ENCODE measurements around the gene HEATR1. TPM values are rescaled to one million over a fixed set of nuclear protein-coding genes. Genes with fewer than 3 reads are reported as not detected.

The HEATR1 gene
- total RNA-seq, 2 experiments from 2014 or later: 34.4 to 69.0 TPM

- Histone ChIP-seq H3K4me2 (ENCODE audit: low read length) (no peak overlapping the region), H3K27ac (ENCODE audit: low read depth, low read length, poor library complexity, severe bottlenecking) (no peak overlapping the region), H3K9me2 (ENCODE audit: insufficient read depth, low read length) (no peaks in the 10 kb centered on the region), H3K4me3 (ENCODE audit: low read depth, low read length, poor library complexity, severe bottlenecking) (no peak overlapping the region), H4K20me1 (ENCODE audit: insufficient read depth, low read length) (0 out of 2 replicates have a peak, but pooled peaks cover 3% of the 10 kb centered on the region), H3K36me3 (ENCODE audit: insufficient read depth, low read length) (no peaks in the 10 kb centered on the region), H3K9me3 (ENCODE audit: low read length) (no peaks in the 10 kb centered on the region), H3K4me1 (ENCODE audit: insufficient read depth, low read length, poor library complexity, severe bottlenecking) (no peaks in the 10 kb centered on the region), H3K79me2 (ENCODE audit: insufficient read depth, low read depth, low read length) (no peaks in the 10 kb centered on the region), H2AFZ (ENCODE audit: low read length) (no peak overlapping the region)
- BruUV-seq (replicated peaks): no TSS peak
- no peak for DNase-seq (ENCODE audit: low spot score)
- intact Hi-C loops (cut with micrococcal nuclease; ENCODE audit: unreplicated experiment): no loop called here
- no peak for TF ChIP-seq CTCF (conservative IDR thresholded peaks at IDR 0.05; ENCODE audit: low read length)
- TF ChIP-seq EZH2phosphoT487 (IDR thresholded peaks at IDR 0.05; ENCODE audit: borderline replicate concordance, low read depth, low read length): no peak
- POLR2A ChIA-PET: interaction anchor here (0.7 kb wide), 1 partner anchor 95 kb away, joined by 3 read pairs; the partner anchor contains the start of gene HEATR1
- CTCF ChIA-PET (ENCODE audit: unreplicated experiment): no interaction called here
Observed at GRCh38 chr1:236509647-236510401, 94.5 kb downstream of the HEATR1 start.

DNA sequence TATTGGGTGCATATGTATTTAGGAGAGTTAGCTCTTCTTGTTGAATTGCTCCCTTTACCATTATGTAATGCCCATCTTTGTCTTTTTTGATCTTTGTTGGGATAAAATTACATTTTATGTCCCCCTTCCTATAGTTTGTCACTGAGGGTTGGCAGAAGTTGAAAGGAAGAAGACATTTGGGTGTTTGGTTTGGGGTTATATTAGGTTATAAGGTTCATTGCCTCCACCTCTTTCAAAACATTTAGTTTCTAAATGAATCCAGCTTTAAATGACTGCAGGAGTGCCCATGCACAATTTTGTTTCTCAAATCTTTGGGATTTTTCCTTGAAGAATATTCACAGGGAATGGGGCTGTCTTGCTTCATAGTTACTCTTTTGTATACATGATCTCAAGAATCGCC lies 95.1 kb downstream of the HEATR1 start:
- no peaks in the 10 kb centered on the region for H3K79me2 ChIP-seq (ENCODE audit: insufficient read depth, low read depth, low read length)
- H3K36me3 ChIP-seq (ENCODE audit: insufficient read depth, low read length): no peaks in the 10 kb centered on the region
- POLR2A ChIA-PET: interaction anchor here (0.6 to 0.7 kb wide), 2 partner anchors 95 to 214 kb away, joined by 3 read pairs; partner anchors contain the start of gene HEATR1
- no TSS peak for BruUV-seq (replicated peaks)
- no peak overlapping the region for H3K4me3 ChIP-seq (ENCODE audit: low read depth, low read length, poor library complexity, severe bottlenecking)
- H3K27ac ChIP-seq (ENCODE audit: low read depth, low read length, poor library complexity, severe bottlenecking): no peak overlapping the region
- H3K4me1 ChIP-seq (ENCODE audit: insufficient read depth, low read length, poor library complexity, severe bottlenecking): no peaks in the 10 kb centered on the region
- intact Hi-C loops (cut with micrococcal nuclease; ENCODE audit: unreplicated experiment): no loop called here
- H3K9me3 ChIP-seq (ENCODE audit: low read length): no peaks in the 10 kb centered on the region
- CTCF ChIA-PET (ENCODE audit: unreplicated experiment): no interaction called here
- no peaks in the 10 kb centered on the region for H3K9me2 ChIP-seq (ENCODE audit: insufficient read depth, low read length)
- H4K20me1 ChIP-seq (ENCODE audit: insufficient read depth, low read length): 0 out of 2 replicates have a peak, but pooled peaks cover 3% of the 10 kb centered on the region
- H3K4me2 ChIP-seq (ENCODE audit: low read length): no peak overlapping the region
- H2AFZ ChIP-seq (ENCODE audit: low read length): no peak overlapping the region
- TF ChIP-seq EZH2phosphoT487 (IDR thresholded peaks at IDR 0.05; ENCODE audit: borderline replicate concordance, low read depth, low read length): no peak
- no peak for TF ChIP-seq CTCF (conservative IDR thresholded peaks at IDR 0.05; ENCODE audit: low read length)
- no peak for DNase-seq (ENCODE audit: low spot score)

DNA sequence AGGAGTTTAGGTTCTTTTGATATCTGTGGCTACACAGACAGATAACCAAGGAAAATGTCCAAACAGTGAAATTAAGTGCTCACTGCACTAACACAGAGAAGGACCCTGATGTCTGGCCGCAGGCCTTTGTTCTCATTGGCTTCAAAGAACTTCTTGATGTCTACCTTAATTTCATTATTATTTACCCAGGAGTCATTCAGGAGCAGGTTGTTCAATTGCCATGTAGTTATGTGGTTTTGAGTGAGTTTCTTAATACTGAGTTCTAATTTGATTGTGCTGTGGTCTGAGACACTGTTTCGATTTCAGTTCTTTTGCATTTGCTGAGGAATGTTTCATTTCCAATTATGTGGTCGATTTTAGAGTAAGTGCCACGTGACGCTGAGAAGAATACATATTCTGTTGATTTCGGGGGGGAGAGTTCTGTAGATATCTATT lies 95.7 kb downstream of the HEATR1 start:
- Histone ChIP-seq H3K4me2 (ENCODE audit: low read length) (no peak overlapping the region), H3K9me2 (ENCODE audit: insufficient read depth, low read length) (no peaks in the 10 kb centered on the region), H2AFZ (ENCODE audit: low read length) (no peak overlapping the region), H3K4me3 (ENCODE audit: low read depth, low read length, poor library complexity, severe bottlenecking) (no peak overlapping the region), H3K27ac (ENCODE audit: low read depth, low read length, poor library complexity, severe bottlenecking) (no peak overlapping the region), H3K36me3 (ENCODE audit: insufficient read depth, low read length) (no peaks in the 10 kb centered on the region), H4K20me1 (ENCODE audit: insufficient read depth, low read length) (0 out of 2 replicates have a peak, but pooled peaks cover 3% of the 10 kb centered on the region), H3K9me3 (ENCODE audit: low read length) (no peaks in the 10 kb centered on the region), H3K4me1 (ENCODE audit: insufficient read depth, low read length, poor library complexity, severe bottlenecking) (no peaks in the 10 kb centered on the region), H3K79me2 (ENCODE audit: insufficient read depth, low read depth, low read length) (no peaks in the 10 kb centered on the region)
- ChIA-PET CTCF (ENCODE audit: unreplicated experiment) (no interaction called here), POLR2A (interaction anchor here (0.6 kb wide), 3 partner anchors 20 to 213 kb away, joined by 3 to 4 read pairs (median 3); no protein-coding TSS in a partner anchor)
- no TSS peak for BruUV-seq (replicated peaks)
- DNase-seq (ENCODE audit: low spot score): no peak
- no peak for TF ChIP-seq CTCF (conservative IDR thresholded peaks at IDR 0.05; ENCODE audit: low read length)
- no peak for TF ChIP-seq EZH2phosphoT487 (IDR thresholded peaks at IDR 0.05; ENCODE audit: borderline replicate concordance, low read depth, low read length)
- intact Hi-C loops (cut with micrococcal nuclease; ENCODE audit: unreplicated experiment): no loop called here
